ENCODE measurements around the gene RPL19.

RPL19 gene

DNA sequence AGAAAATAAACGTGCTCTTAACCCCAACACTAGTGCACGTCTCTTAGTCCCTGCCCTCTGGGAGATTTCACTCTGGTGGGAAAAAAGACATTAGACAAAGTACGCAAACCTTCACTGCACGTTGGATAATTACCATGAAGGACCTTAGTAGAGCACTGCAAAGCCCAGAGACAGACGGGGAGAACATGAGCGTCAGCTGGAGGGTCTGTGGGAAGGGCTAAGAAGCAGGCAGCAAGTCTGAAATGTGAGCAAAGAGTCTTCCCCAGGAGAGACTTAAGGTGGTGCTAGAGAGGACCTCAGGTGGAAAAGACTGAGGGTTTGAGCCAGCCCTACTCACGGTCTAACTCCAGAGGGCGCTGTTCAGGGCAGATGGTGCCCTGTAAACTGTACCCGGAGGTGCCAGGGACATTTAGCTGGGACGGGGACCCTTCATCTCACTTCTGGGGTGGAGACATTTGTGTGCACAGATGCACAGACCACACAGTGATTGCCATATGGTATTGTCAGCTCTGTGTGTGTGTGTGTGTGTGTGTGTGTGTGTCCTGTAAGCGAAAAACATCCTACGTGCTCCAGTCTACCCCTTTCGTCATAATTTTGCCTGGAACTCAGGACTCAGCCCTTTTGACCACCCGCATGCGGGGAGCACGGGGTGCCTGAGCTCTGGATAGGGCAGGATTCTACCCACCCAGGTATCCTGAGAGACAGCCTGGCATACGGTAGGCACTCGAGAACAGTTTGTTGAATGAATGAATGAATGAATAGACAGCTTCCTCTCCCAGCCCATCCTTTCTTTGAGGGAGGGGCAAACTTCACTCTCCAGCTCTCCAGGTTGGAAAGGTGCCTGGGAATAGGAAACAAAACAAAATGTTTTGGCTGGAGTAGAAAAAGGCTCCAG is 35.7 kb downstream of the RPL19 start:
- peak; percentile 64 to 70 for DNase-seq (ENCODE audit: low read depth in 2 of 2)
- peak; percentile 79 for TF ChIP-seq CTCF (IDR thresholded peaks at IDR 0.05; ENCODE audit: low read depth, low read length)
- no peak overlapping the region for H3K4me3 ChIP-seq (replicated peaks in 1 of 2; ENCODE audit: low read depth in 2 of 2, low read length in 2 of 2)

DNA sequence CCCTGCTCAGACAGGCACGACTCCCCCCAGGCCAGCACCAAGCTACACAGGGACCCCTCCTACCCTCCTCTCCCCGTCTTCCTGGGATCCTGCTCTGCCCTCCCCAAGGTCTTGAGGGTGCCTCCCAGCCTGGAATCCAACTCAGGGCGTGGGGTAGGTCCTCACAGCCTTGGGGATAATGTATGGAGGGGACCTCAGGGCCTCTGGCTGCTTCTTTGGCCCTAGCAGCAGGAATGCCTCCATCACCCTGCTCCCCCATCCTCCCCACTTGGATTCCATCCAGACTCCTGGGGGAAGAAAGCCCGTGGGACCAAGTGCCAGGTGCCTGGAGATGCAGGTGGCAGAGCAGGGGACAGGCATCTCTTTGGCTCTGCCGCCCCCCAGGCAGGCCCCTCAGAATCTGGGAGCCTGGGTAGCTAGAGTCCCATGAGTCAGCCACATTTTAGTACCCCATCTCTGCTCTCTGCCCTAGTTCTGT is 36.4 kb downstream of the RPL19 start:
- H3K4me3 ChIP-seq (replicated peaks in 1 of 2; ENCODE audit: low read depth in 2 of 2, low read length in 2 of 2), result no peak overlapping the region
- no peak for TF ChIP-seq CTCF (IDR thresholded peaks at IDR 0.05; ENCODE audit: low read depth, low read length)
- no peak for DNase-seq (ENCODE audit: low read depth in 2 of 2)

- DNase-seq (ENCODE audit: low read depth in 2 of 2), result no peak
- no peak for TF ChIP-seq CTCF (IDR thresholded peaks at IDR 0.05; ENCODE audit: low read depth, low read length)
- H3K4me3 ChIP-seq (replicated peaks in 1 of 2; ENCODE audit: low read depth in 2 of 2, low read length in 2 of 2), result no peak overlapping the region
Measured at GRCh38 chr17:39236981-39237441, 36.9 kb downstream of the RPL19 start.

- DNase-seq (ENCODE audit: low read depth in 2 of 2), result no peak
- no peak for TF ChIP-seq CTCF (IDR thresholded peaks at IDR 0.05; ENCODE audit: low read depth, low read length)
Measured at GRCh38 chr17:39237586-39237985, 37.5 kb downstream of the RPL19 start.

DNA sequence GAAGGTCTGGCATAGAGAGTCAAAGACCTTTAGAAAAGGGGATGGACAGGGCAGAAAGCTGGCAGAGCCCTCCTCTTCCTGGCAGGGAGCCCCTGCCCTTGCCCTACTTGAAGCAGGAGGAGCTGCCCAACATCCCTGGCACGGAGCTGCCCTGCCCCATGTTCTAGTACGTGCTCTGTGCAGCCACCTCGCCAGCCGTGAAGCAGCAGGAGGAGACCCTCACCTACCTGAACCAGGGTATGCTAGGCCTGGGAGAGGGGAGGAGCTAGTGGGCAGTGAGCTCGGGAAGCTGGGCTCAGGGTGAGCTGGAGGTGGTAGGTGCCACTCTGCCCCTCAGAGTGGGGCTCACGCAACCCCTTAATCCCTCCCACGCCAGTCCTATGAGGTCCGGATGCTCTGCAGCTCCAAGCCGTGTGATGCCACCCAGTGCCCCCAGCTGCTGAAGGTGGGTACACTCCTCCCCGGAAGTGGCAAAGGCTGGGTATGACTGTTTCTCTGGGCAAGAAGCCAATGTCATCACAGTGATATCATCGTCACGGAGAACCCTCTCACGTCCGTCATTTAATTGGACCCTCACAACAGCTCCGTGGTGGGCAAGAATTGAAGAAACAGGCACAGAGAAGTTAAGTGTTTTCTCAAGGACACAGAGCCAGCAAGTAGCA is 38.4 kb downstream of the RPL19 start:
- no peak for TF ChIP-seq CTCF (IDR thresholded peaks at IDR 0.05; ENCODE audit: low read depth, low read length)
- DNase-seq (ENCODE audit: low read depth in 2 of 2), result peak; percentile 30 to 39
- H3K4me3 ChIP-seq (replicated peaks in 1 of 2; ENCODE audit: low read depth in 2 of 2, low read length in 2 of 2), result no peak overlapping the region

More at GRCh38 chr17:39237586-39237985, 37.5 kb downstream of the RPL19 start:
- H3K4me3 ChIP-seq (replicated peaks in 1 of 2; ENCODE audit: low read depth in 2 of 2, low read length in 2 of 2), result no peak overlapping the region

DNA sequence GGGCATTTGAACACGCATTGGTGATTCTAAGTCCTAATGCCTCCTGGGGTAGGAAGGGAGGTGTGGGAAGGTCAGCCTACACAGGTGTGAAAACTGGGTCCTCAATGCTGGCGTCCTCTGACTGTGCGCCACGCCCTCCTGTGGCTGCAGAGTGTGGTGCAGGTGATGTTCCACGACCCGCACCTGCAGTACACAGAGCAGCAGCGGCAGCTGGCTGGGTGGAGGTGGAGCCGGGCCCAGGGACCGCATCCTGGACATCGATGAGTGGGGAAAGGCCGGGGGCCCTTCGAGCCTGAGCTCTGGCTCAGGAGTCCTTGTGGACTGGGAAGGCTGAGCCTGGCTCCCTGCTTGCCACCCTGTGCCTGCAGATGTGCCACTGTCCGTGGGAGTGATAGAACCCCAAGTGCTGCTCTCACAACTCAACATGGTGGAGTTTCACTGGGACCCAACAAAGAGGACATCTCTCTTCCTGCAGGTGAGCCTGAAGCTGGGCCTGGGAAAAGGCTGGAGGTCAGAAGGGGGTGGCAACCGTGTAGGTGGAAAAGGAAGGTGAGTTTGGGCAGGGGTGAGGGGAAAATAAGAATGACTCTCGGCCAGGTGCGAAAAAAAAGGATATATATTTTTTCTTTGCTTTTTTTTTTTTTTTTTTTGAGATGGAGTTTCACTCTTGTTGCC is 39.7 kb downstream of the RPL19 start:
- H3K4me3 ChIP-seq (replicated peaks in 1 of 2; ENCODE audit: low read depth in 2 of 2, low read length in 2 of 2), result no peak overlapping the region
- TF ChIP-seq CTCF (IDR thresholded peaks at IDR 0.05; ENCODE audit: low read depth, low read length), result peak; percentile 66
- no peak for DNase-seq (ENCODE audit: low read depth in 2 of 2)

Measured in cardiac fibroblast (primary cell).